GM18511 (cell line): ENCODE data around the gene SRSF3.

ENCODE experiments used
- ATAC-seq: cut with Tn5 transposase; IDR thresholded peaks from one replicate; pipeline ENCODE4 v1.9.1; 2021; ENCODE audit warnings: mild to moderate bottlenecking, moderate library complexity; ENCODE audit not compliant: unreplicated experiment

The SRSF3 gene

DNA sequence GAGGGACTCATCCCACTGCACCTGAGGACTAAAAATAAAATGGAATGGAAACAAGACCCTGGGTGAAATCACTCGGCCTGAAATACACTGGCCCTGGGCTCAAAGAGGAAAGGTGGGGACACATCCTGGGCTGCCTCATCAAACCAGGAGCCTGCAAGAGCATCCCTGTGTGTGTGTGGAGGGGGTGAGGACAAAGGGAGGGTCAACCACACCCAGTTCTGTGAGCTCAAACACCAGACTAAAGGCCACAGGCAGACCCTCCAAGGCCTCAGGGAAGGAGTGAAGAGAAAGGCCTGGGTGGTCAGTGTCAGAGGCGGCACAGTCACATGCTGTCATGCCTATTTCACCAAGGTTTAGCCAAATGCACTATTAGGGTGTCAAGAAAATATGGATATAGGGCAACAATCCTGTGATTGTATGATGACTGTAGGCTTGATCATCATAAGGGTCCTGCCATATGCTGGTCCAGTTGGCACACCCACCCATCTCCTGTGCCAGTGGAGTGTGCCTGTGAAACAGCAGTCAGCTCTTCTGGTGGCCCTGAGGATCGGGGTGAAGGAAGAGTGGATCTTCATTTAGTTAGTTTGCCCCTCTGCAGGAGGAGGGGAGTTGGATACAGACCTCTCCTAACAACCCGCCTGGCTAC, 28.9 kb downstream of the SRSF3 start:
- no peak for ATAC-seq

DNA sequence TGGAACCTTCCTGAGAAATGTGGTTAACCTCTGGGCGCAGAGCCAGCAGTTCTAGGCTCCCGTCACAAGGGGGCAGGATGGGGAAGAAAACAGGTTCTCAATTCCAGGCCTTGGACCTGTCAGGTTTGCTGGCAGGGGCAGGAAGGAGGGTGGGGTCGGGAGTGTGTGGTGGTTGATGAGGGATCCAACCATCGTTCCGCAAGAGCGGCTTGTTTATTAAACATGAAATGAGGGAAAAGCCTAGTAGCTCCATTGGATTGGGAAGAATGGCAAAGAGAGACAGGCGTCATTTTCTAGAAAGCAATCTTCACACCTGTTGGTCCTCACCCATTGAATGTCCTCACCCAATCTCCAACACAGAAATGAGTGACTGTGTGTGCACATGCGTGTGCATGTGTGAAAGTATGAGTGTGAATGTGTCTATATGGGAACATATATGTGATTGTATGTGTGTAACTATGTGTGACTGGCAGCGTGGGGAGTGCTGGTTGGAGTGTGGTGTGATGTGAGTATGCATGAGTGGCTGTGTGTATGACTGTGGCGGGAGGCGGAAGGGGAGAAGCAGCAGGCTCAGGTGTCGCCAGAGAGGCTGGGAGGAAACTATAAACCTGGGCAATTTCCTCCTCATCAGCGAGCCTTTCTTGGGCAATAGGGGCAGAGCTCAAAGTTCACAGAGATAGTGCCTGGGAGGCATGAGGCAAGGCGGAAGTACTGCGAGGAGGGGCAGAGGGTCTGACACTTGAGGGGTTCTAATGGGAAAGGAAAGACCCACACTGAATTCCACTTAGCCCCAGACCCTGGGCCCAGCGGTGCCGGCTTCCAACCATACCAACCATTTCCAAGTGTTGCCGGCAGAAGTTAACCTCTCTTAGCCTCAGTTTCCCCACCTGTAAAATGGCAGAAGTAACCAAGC, 29.6 kb downstream of the SRSF3 start:
- ATAC-seq = peak; percentile 65

DNA sequence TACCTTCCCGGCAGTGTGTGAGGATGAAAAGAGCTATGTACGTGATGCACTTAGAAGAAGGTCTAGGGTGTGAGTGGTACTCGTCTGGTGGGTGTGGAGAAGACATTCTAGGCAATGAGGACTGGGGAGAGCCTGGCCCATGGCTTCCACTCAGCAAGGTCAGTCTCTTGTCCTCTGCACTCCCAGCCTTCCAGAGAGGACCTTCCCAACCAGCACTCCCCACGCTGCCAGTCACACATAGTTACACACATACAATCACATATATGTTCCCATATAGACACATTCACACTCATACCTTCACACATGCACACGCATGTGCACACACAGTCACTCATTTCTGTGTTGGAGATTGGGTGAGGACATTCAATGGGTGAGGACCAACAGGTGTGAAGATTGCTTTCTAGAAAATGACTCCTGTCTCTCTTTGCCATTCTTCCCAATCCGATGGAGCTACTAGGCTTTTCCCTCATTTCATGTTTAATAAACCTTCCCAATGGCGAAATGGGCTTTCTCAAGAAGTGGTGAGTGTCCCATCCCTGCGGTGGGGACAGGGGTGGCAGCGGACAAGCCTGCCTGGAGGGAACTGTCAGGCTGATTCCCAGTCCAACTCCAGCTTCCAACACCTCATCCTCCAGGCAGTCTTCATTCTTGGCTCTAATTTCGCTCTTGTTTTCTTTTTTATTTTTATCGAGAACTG, 30.4 kb downstream of the SRSF3 start:
- no peak for ATAC-seq

DNA sequence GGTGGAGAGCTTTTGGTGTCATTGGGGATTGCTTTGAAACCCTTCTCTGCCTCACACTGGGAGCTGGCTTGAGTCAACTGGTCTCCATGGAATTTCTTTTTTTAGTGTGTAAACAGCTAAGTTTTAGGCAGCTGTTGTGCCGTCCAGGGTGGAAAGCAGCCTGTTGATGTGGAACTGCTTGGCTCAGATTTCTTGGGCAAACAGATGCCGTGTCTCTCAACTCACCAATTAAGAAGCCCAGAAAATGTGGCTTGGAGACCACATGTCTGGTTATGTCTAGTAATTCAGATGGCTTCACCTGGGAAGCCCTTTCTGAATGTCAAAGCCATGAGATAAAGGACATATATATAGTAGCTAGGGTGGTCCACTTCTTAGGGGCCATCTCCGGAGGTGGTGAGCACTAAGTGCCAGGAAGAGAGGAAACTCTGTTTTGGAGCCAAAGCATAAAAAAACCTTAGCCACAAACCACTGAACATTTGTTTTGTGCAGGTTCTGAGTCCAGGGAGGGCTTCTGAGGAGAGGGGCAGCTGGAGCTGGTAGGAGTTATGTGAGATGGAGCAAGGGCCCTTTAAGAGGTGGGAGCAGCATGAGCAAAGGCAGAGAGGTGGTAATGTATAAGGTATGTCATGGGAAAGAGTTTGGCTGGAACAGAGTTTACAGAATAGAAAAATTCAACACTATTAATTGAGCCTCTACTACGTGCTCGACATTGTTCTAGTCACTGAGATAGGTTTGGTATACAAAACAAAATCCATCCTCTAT, 31.2 kb downstream of the SRSF3 start:
- ATAC-seq = no peak

DNA sequence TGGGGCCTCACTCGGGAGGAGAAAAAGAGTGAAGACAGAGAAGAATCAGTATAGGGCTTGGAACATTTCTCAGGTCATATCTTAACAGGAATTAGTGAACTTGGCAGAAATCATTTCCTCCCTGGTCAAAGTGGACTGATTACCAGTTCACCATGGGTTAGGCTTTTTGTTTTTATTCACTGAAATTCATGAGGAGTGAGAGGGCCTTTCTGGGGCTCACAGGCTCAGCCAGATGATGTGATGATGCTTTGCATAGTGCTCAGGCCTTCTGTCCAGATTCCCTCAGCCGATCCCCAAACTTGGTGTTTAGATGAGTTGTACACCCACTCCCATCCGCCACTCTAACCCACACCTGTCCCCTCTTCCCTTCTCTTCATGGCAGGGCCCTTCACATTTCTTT, 32.5 kb downstream of the SRSF3 start:
- no peak for ATAC-seq

DNA sequence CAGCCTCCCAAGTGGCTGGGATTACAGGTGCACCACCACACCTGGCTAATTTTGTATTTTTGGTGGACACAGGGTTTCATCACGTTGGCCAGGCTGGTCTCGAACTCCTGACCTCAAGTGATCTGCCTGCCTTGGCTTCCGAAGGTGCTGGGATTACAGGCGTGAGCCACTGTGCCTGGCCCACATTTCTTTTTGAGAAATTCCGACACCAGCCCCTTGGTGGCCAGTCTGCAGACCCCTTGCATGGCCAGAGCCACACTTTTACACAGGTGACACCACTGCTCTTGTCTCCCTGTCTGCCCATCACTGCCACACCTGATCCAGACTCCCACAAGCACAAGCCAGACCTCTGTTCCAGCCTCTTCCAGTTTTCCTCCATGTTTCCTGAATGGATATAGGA, 33.0 kb downstream of the SRSF3 start:
- no peak for ATAC-seq

DNA sequence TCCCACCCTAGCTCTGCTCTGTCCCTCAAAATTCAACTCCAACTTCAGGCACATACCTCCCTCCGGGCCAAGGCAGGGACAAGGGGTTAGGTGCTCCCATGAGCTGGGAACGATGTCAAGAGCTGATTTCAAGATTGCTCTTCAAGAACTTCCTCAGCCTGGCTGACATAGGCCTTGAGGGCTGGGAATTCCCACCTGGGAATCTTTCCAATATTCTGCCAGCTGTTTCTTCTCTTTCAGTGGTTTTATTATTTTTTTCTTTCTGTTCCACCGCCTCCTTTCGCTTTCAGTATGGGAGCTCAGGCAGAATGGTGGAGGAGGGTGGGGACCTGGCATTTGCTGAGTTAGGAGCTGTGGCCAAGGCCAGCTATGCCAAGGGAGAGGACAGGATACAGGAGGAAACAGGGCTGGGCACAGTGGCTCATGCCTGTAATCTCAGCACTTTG, 33.7 kb downstream of the SRSF3 start:
- no peak for ATAC-seq

DNA sequence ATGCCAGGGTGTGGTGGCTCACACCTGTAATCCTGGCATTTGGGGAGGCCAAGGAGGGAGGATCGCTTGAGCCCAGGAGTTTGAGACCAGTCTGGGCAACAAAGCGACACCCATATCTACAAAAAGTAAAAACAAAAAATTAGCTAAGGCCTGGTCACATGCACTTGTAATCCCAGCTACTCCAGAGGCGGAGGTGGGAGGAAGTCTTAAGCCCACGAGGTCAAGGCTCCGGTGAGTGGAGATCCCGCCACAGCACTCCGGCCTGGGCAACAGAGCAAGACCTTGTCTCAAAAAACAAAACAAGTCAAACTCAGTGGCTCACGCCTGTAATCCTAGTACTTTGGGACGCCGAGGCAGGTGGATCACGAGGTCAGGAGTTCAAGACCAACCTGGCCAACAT, 35.6 kb downstream of the SRSF3 start:
- ATAC-seq = no peak

DNA sequence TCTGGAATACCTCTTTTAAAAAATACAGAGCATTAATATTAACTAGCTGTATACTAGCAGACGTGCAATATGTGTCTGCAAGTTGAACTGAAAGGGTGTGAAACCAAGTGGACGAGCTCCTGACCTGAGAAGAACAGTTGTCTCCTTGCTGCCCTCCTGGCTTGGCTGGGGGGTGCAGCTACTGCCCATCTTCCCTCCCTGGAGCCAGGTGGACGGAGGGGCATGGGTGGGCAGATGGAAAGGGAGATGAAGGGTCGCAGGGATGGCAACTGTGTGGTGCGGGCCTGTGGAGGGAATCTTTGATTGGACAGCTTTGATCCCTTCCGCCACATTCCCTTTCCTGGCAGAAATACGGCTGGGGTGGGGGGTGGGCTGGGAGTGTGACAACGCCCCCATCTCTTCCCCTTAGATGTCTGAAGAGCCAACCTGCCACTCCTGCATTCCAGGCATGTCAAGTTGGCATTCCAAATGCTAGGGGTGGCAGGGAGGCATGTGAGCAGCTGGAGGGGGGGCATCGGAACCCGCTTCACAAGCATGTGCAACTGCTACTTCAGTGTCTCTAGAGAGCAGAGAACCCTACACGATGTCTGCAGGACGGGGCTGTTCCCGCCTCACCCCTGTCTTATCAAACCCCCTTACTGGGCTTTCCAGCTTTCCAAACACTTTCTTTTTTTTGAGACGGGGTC, 37.3 kb downstream of the SRSF3 start:
- ATAC-seq = no peak

DNA sequence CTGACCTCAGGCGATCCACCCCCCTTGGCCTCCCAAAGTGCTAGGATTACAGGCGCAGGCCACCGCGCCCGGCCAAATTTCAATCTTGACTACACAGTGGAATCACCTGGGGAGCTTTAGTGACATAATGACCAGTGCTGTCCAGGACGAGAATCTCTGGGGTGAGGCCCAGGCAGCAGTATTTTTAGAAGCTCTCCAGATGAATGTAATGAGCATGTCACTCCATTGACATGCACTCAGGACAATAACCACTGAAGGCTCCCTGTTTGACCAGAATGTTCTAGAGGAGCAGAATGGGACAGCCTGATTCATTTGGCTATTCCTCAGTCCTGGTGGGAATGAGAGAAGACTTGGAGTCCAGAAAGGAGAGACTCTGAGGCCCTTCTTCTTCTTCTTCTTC, 39.2 kb downstream of the SRSF3 start:
- ATAC-seq = no peak

DNA sequence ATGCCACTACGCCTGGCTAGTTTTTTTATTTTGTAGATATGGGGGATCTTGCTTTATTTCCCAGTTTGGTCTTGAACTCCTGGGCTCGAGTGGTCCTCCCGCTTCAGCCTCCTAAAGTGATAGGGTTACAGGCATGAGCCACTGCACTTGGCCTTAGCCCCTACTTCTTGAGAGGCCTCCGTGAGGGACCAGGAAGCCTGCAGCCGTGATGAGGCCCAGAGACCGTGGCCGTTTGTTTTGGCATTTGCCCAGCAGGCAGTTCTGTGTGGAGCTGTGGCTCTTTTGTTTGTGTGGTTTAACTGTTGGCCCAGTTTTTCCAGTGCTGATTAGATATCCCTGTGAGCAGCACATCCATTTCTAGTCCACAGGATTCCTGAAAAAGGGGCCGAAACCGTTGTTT, 39.8 kb downstream of the SRSF3 start:
- ATAC-seq = no peak

DNA sequence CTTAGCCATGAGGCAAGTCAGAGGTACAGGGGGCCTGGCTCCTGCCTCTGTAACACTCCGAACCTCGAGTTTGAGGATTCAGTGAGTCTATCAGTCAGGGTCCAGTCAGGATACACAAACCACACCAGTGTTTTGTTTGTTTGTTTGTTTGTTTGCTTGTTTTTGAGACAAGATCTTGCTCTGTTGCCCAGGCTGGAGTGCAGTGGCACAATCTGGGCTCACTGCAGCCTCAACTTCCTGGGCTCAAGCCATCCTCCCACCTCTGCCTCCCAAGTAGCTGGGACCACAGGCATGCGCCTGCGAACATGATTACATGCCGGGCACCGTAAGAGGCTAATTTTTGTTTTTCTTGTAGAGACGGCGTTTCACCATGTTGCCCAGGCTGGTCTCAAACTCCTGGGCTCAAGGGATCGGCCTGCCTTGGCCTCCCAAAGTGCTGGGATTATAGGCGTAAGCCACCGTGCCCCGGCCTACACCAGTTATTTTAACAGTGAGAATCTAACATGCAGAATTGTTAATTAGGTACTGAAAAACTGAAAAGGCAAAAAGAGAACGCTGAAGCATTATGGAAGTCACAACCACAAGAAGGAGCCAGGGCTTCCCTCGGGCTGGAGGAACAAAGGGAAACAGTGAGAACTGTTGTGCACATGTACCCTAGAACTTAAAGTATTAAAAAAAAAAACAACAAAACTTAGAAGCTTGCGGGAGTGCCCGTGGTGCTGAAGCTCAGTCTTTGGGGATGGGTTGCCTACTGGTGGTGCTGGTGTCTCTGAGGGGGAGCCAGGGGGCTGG, 40.4 kb downstream of the SRSF3 start:
- ATAC-seq = no peak

DNA sequence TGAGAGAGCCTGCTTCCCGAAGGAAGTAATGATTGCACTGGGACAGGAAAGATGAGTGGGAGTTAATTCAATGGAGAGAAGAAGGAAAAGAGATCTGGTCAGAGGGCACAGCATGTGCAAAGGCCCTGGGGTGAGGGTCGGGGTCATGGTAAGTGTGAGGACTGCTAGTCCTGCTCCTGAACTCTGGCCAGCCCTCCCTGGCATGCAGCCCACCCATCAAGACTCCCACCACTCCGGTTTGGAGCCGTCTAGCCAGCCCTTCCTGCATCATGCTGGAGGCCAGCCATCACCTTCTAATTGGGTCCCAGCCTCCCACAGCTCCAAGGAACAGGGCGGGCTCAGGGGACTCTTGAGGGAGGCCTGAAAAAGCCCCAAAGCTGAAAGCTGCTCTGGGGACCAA, 42.1 kb downstream of the SRSF3 start:
- no peak for ATAC-seq

DNA sequence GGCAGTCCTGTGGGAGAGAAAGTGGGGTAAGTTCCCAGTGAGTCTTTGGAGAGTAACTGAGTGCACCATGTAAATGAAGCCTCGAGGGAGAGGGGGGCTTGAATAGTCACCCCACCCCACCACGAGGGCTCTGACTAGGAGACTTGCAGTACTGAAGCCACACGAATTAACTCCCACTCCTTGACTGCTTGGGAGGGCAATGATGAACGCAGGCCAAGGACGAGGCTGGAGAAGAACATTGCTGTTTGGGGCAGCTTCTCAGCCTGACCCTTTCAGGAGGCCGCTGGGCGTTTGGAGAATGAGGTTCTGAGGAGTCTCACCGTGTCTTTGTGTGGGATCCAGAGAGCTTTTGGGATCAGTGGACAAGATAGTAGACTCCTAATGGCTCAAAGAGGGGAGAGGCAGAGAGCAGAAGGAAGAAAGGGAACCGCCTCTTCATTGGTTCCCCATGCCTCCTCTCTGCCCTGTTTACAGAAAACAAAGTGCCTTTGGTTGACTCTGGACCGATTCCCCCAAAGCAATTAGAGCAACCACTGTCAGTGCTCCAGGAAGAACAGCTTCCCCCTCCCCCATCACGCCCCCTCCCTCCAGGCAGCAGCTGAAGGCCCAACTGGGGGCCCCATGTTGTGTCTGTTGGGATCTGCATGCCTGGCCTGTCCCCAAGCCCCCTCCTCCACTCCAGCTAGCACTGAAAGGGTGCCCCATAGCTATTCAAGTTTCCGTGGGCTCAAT, 42.7 kb downstream of the SRSF3 start:
- no peak for ATAC-seq

DNA sequence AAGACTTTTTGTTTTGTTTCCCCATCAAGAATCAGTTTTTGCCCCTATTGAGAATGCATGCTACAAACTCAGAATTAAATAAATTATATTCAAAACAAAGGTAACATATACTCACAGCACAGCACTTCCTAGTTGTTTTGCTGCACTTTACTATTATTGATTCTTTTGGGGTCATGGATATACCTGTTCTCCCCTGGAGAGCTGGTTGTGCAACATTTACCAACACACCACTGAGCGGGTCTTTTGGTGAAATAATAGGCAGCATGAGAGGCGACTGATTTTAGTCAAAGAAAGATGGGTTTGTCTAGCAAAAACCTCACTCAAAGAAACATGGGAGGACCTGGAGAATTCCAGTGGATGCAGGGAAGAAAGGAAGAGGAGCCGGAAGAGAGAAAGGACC, 44.4 kb downstream of the SRSF3 start:
- ATAC-seq = no peak

DNA sequence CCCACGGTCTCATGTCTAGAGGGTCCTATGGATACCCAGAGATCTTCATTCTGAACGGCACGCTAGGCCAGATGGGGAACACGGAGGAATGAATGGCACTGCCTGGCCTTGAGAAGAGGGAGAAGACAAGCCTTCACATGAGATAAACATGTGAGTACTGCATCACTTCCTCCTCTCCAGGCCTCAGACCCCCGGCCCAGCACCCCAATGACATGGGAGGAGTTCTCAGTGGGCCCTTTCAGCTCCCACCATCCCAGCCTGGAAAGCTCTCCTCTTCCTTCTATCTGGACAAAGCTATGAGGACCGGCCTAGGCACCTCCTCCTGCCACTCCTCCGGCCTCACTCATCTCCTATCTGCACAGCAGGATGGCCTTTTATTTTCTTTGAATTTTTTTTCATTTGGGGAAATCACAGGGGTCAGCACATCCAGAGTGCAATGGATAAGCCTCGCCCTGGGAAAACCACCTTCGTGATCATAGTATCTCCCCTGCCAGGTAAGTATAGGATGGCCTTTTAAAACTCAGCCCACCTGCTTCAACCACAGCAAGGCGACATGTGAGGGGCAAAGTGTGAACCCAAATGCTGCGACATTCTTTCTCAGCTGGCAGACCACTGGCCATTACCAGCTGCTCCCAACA, 45.1 kb downstream of the SRSF3 start:
- ATAC-seq = no peak

DNA sequence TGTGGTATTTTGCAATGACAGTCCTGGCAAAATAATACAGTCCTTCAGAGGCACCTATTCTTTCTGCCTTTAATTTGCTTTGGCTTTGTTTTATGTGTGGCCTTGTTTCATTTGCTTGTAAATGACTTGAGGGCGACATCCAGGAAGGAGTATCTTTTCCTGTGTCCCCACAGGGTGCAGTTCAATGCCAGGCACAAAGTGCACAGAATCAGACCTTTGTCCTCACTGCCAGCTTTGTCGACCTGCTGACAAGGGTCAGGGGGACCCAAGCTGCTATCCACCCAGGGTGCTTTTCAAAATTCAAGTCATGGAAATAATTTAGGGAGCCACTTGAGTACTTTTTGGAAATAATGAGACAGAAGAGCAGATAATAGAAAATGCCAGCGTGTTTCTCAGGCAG, 47.4 kb downstream of the SRSF3 start:
- ATAC-seq = no peak
